AG20443 (cell line): Measurements from ENCODE around the gene TMEM119.
"Not testable (repeated sequence)": the region's sequence is repeated elsewhere in the genome, so short reads cannot be mapped to it uniquely, and the experiment has no call there.

Source experiments
- DNase-seq: peaks from one replicate; pipeline ENCODE4 v3.0.0; 2012; ENCODE audit warnings: low spot score, mixed read lengths

Gene TMEM119

DNA sequence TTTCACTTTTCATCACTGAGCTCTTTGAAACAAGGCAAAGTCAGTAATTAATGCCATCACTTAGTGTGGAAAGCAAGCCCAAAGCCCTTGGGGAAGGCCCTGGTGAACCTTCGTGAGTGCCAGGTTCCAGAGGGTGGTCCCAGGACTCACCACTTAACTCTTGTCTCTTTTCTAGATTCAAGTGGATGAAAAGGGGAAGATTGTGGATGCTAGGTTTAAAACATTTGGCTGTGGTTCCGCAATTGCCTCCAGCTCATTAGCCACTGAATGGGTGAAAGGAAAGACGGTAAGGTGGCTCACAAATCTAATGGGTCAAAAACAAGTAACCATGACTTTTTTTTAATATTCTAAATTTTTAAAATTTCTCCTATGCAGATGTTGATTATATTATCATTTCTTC lies 32.7 kb downstream of the TMEM119 start:
- no peak for DNase-seq

DNA sequence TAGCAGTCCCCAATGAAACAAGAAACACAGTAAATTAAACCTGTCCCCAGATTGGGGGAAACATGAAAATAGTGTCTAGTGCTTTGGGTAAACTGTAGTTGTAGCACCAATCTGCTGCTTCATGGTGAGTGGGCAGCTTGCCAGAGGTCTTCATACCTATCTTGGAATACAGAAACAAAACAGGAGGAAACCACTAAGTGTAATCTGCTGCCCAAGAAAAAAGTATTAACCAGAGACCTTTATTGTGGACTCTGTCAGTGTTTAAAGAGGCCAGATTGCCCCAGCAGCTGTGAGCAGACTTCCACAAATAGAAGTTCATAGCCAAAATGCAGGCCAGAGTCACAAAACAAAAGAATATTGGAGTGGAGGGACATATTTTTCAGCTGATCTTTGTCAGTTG lies 33.2 kb downstream of the TMEM119 start:
- no peak for DNase-seq

DNA sequence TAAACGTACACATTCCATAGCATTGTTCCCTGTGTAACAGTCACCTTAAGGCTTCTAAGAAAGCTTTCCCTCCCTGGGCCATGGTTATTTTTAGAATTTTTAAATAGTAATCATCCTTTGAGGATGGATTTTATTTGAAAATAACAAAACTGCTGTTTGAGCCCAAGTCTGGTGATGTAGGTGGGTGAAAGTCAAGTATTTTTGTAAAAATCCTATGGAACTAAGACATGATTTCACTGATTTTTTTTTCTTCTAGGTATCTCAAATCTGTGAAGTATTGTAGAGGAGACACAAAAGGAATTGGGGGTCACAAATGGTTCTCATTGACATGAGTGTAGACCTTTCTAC lies 34.1 kb downstream of the TMEM119 start:
- no peak for DNase-seq

GRCh38 chr12:108563136-108563803 lies 34.6 kb downstream of the TMEM119 start:
- peak; percentile 89 for DNase-seq

DNA sequence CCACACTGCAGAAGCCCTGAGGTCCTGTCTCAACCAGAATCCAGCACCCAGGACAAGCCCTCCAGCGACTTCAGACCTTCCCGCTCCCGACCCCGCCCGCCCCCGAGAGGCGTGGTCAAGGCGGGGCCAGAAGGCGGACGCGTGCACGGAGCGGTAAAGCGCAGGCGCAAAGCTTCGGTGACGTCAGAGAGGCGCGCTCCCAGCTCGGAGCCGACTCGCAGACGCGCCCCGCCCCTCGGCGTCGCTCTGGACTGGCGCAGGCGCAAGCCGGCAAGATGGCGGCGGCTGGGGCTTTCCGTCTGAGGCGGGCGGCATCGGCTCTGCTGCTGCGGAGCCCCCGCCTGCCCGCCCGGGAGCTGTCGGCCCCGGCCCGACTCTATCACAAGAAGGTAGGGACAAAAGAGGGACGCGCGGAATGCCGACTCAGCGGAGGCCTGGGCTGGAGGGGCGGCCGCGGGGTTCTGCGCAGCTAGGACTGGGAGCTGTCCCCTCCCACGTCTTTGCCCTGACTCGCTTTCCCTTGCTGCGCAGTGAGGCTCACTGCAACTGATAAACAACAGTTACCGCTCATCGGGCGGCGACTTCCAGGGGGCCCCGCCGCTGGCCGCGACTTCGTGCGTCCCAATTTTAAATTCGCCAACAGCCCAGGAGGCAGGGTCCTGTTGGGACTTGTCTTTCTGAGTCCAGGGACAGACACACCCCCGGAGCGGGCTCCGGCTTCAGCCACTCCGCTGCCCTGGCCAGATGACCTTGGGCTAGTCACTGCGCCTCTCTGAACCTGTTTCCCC lies 35.3 kb downstream of the TMEM119 start, which contains the start of gene ISCU:
TSS of gene ISCU (plus strand) at position 249 of the 788 bp plus-strand sequence. CDS start at position 276, 27 bp downstream.
- DNase-seq, result peak; percentile 99

DNA sequence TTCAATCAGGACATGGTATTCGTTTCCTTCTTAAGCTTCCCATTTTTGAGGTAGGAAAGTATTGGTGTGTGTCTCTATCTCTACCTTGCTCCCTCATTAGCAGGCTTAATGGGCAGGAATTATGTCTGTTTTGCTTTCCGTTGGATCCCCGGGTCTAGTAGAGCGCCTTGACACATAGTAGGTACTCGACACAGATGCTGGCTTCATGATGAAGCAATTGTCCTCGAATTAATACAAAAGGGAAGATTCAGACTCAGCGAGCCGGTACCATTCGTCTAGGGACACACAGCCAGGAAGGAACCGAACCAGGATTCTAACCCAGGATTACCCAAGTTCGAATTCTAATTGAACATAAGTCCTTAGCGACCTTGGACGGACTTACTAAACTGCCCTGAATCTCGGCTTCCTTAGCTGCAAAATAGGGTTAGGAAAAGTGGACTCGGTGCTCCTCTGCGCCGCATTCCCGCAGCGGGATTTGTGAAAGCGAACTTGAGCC lies 36.0 kb downstream of the TMEM119 start:
- DNase-seq, result no peak

DNA sequence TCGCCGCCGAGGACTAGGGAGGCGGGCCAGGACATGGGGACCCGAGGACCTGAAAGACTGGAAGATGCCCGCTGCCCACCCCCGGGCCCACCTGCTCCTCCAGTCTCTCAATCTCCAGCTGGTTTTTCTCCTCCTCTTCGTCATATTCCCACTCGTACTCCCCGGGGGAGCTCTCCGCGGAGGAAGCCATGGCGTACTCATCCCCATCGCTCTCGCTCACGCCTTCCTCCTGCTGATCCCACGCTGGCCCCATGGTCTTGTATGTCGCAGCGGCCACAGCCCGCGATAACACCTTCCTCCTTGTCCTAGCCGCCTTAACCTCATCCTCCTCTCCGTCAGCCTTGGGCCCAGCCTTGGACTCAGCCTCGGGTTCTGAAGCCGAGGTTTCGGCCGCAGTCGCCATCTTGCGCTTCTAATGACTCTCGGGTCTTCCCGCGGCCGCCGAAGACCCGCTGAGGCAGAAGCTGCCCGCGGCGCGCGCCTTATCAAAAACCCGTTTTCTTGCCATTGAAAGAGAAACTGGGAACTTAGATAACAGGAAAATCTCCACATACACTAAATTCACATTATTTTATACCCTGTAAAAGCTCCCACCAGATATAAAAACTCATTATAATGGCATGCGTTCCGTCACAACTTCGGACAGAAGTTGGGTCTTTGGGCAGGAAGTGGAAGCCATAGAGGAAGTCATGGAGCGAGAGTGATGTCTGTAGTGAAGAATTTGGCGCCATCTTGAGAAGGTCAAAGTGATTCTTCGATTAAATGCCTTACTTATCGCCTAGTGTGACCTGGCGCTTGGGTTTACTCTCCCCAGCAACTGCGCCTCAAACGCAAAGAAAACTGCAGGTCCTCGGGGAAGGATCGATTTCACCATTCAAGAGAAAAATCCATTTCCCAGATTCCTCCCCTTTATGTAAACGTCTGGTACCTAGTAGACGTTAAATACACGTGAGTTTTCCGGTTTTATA lies 36.8 kb downstream of the TMEM119 start, which contains the start of gene SART3:
TSS of gene SART3 (minus strand) at position 422 of the 968 bp plus-strand sequence. CDS start at position 403, 19 bp downstream.
- peak; percentile 89 for DNase-seq

- DNase-seq, result peak; percentile 11
Observed at GRCh38 chr12:108560321-108560721, 37.6 kb downstream of the TMEM119 start.

DNA sequence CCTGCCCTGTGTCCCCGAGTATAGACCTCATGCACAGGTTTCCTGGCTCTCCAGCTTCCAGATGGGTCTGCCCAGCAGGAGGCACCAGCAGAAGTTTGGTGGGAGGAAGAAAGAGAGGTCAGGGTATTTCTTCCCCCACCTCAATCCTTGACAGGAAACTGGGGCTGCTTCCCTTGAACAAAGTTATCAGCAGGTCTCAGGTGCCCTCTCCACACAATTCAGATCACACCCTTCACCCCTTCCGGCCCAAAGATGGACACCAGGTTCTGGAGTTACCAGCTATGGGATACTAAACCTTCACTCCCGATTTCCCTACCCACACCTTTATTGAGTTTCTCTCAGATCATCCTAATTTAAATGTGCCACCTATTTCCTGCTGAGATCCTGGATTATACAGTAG lies 38.1 kb downstream of the TMEM119 start:
- no peak for DNase-seq

- no peak for DNase-seq
Observed at GRCh38 chr12:108559007-108559655, 38.8 kb downstream of the TMEM119 start.

DNA sequence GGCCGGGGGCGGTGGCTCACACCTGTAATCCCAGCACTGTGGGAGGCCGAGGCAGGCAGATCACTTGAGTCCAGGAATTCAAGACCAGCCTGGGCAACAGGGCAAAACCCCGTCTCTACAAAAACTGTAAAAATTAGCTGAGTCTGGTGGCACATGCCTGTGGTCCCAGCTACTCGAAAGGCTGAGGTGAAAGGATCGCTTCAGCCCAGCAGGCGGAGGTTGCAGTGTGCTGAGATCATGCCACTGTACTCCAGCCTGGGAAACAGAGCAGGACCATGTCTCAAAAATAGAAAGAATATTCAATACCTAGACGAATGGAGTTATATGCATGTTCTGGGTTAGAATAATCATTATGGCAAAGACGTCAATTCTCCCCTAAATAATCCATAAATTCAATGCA lies 42.5 kb downstream of the TMEM119 start:
- not testable (repeated sequence) for DNase-seq

GRCh38 chr12:108553799-108554198 lies 44.1 kb downstream of the TMEM119 start:
- no peak for DNase-seq

GRCh38 chr12:108551535-108551934 lies 46.3 kb downstream of the TMEM119 start:
- peak; percentile 32 for DNase-seq

- DNase-seq, result no peak
Observed at GRCh38 chr12:108548954-108549521, 48.8 kb downstream of the TMEM119 start.

DNA sequence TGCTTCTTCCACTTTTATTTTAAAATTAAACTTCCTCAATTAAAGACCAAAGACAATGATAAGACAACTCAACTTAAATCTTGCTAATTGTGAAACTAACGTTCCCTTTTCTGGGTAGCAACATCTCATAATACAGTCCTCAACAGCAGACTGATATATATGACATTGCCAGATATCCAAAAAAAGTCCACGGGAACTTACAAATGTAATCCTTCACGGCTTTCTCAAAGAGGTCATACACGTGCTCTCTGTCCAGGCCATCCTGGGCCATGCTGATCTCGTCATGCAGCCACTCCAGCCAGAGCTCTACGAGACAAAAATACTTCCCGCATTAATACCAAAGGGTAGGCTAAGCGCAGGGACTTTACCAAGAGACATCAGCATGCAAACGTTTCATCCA lies 50.2 kb downstream of the TMEM119 start:
- DNase-seq, result no peak

DNA sequence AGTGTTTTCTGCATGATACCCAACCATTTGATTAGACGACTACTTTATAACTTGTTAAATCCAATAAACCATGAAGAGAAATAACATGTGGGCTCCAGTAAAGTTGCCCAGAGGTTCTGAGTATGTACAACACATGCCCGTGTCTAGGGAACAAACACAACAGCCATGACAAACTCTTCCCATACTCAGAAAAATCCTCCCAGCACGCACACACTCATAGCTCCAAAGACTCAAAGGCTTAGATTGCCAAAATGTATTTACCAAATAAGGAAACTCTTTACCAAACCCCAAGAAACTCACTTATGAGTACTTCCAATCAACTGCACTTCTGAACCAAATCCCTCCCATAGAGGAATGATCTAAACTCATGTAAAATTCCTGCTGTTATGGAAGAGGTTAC lies 54.2 kb downstream of the TMEM119 start:
- no peak for DNase-seq

DNA sequence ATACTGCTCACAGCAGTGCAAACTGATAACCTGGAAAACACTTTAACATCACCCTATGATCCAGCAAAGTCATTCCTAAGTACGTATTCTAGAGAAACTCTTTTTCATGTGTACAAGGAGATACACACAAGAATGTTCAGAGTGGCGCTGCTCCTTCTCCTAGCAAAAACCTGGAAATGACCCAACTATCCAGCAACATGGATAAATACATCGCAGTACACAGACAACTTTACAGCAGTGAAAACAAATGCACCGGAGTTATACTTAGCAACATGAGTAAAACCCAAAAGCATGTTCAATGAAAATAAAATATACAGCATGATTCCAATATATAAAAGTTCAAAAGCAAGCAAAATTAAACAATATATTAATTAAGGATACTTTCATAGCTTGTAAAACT lies 55.6 kb downstream of the TMEM119 start:
- no peak for DNase-seq
